Mesendoderm (in vitro differentiated cells): ENCODE measurements around the gene RPRD1B.

Source experiments
- DNase-seq: peaks from one replicate; pipeline ENCODE4 v3.0.0; 2013
- H2AK5ac ChIP-seq: 2 replicates; pipeline ENCODE4 v1.6.1; 2013; ENCODE audit warnings: low read length, inconsistent platforms
- H2BK120ac ChIP-seq: 2 replicates; pipeline ENCODE4 v1.6.1; 2013; ENCODE audit warnings: low read depth, mild to moderate bottlenecking, low read length, moderate library complexity, mixed read lengths
- H2BK15ac ChIP-seq: replicated peaks from 2 replicates; pipeline ENCODE4 v1.6.1; 2013; ENCODE audit warnings: low read depth, mild to moderate bottlenecking, moderate library complexity
- H2BK5ac ChIP-seq: 2 replicates; pipeline ENCODE4 v1.6.1; 2013; ENCODE audit warnings: low read length, inconsistent platforms
- H3K18ac ChIP-seq: 2 replicates; pipeline ENCODE4 v1.6.1; 2013; ENCODE audit warnings: mild to moderate bottlenecking, low read length, mixed read lengths
- H3K23ac ChIP-seq: one replicate; pipeline ENCODE4 v1.6.1; 2013; ENCODE audit warnings: low read length
- H3K27ac ChIP-seq: 2 replicates; pipeline ENCODE4 v1.5.1; 2013; ENCODE audit warnings: low read depth, mild to moderate bottlenecking, inconsistent platforms, low read length, moderate library complexity
- H3K27me3 ChIP-seq: 2 replicates; pipeline ENCODE4 v1.6.1; 2013; ENCODE audit warnings: low read length, control low read depth, mild to moderate bottlenecking, inconsistent platforms; ENCODE audit not compliant: insufficient read depth, poor library complexity
- H3K36me3 ChIP-seq: 2 replicates; pipeline ENCODE4 v1.6.1; 2013; ENCODE audit warnings: low read length, inconsistent platforms; ENCODE audit not compliant: control insufficient read depth, insufficient read depth
- H3K4ac ChIP-seq: one replicate; pipeline ENCODE4 v1.6.1; 2013; ENCODE audit warnings: low read depth, mild to moderate bottlenecking, low read length, moderate library complexity
- H3K4me1 ChIP-seq: 2 replicates; pipeline ENCODE4 v1.6.1; 2013; ENCODE audit warnings: low read depth, low read length, inconsistent platforms; ENCODE audit not compliant: control insufficient read depth
- H3K4me2 ChIP-seq: 2 replicates; pipeline ENCODE4 v1.6.1; 2013; ENCODE audit warnings: low read length
- H3K4me3 ChIP-seq: 2 replicates; pipeline ENCODE4 v1.5.1; 2013; ENCODE audit warnings: mild to moderate bottlenecking, low read length
- H3K56ac ChIP-seq: one replicate; pipeline ENCODE4 v1.6.1; 2013; ENCODE audit warnings: low read length
- H3K79me1 ChIP-seq: 2 replicates; pipeline ENCODE4 v1.6.1; 2013; ENCODE audit warnings: low read length, inconsistent platforms
- H3K79me2 ChIP-seq: 2 replicates; pipeline ENCODE4 v1.6.1; 2013; ENCODE audit warnings: mild to moderate bottlenecking, low read length; ENCODE audit not compliant: control insufficient read depth, insufficient read depth
- H3K9ac ChIP-seq: 2 replicates; pipeline ENCODE4 v1.6.1; 2013; ENCODE audit warnings: low read length, inconsistent platforms
- H4K5ac ChIP-seq: one replicate; pipeline ENCODE4 v1.6.1; 2013; ENCODE audit warnings: low read length
- H4K8ac ChIP-seq: one replicate; pipeline ENCODE4 v1.6.1; 2013; ENCODE audit warnings: low read depth, mild to moderate bottlenecking, control low read depth, low read length, moderate library complexity
- WGBS: extraction: QIAGEN DNeasy Blood & Tissue Kit; methylation state at CpG from one replicate; pipeline ENCODE4 v1.1.7; 2013; ENCODE audit warnings: low lambda C conversion rate, missing lambda C conversion rate; ENCODE audit not compliant: insufficient coverage; ENCODE audit errors: extremely low coverage; 5-methylcytosine and 5-hydroxymethylcytosine counted together

Gene RPRD1B

DNA sequence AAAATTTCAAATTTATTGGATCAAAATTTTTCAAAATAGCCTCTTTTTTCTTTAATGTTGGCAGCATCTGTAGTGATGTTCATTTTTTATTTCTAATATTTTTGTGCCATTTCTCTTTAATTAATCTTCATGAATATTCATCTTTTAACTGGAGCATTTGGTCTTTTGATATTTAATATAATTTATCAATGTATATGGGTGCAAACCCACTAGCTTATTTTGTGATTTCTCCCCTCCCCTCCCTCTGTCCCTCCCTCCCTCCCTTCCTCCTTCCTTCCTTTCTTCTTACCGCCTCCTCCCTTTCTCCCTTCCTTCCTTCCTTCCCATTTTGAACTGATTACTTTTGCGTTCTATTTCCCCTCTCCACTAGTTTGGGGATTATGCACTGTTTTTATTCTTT, 82.3 kb downstream of the RPRD1B start:
- no peaks in the 10 kb centered on the region for H3K27me3 ChIP-seq
- H2BK5ac ChIP-seq = no peak overlapping the region
- no peak overlapping the region for H2BK15ac ChIP-seq
- no peaks in the 10 kb centered on the region for H3K79me1 ChIP-seq
- no peak overlapping the region for H2AK5ac ChIP-seq
- H3K23ac ChIP-seq = no peak overlapping the region
- no peak overlapping the region for H4K8ac ChIP-seq
- no peaks in the 10 kb centered on the region for H3K4me1 ChIP-seq
- no peak overlapping the region for H3K4me3 ChIP-seq
- H3K4ac ChIP-seq = no peak overlapping the region
- H3K18ac ChIP-seq = no peak overlapping the region
- no peak overlapping the region for H3K27ac ChIP-seq
- no CpG with 5 or more reads among the region's 2 CpGs for WGBS
- no peak for DNase-seq
- H3K9ac ChIP-seq = no peak overlapping the region
- H3K56ac ChIP-seq = no peak overlapping the region
- no peak overlapping the region for H4K5ac ChIP-seq
- no peak overlapping the region for H2BK120ac ChIP-seq
- H3K79me2 ChIP-seq = no peaks in the 10 kb centered on the region
- no peak overlapping the region for H3K4me2 ChIP-seq
- H3K36me3 ChIP-seq = no peaks in the 10 kb centered on the region

- Histone ChIP-seq H3K4me1 (no peaks in the 10 kb centered on the region), H3K56ac (no peak overlapping the region), H2AK5ac (no peak overlapping the region), H2BK120ac (no peak overlapping the region), H3K18ac (no peak overlapping the region), H3K27ac (no peak overlapping the region), H3K36me3 (no peaks in the 10 kb centered on the region), H2BK15ac (no peak overlapping the region), H4K5ac (no peak overlapping the region), H3K79me2 (no peaks in the 10 kb centered on the region), H3K4ac (no peak overlapping the region), H3K9ac (no peak overlapping the region), H2BK5ac (no peak overlapping the region), H3K79me1 (no peaks in the 10 kb centered on the region), H3K23ac (no peak overlapping the region), H3K27me3 (no peaks in the 10 kb centered on the region), H3K4me3 (no peak overlapping the region), H3K4me2 (no peak overlapping the region), H4K8ac (no peak overlapping the region)
- no CpG with 5 or more reads among the region's 3 CpGs for WGBS
- no peak for DNase-seq
Measured at GRCh38 chr20:38116409-38117165, 83.0 kb downstream of the RPRD1B start.

DNA sequence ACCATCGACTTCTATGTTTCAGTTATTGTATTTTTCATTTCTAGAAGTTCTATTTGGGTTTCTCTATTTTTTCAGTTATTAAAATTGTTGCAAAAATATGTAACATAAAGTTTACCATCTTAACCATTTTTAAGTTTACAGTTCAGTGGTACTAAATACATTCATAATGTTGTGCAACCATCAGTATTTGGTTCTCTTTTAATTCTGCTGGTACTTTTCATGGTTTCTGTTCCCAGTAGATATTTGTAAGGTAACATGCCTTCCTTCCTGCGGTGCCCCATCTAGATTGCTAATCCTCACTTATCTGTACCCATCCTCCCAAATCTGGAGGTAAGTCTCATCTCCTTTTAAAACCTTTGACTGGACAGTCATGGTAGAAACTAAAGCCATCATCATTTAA, 83.7 kb downstream of the RPRD1B start:
- H2BK15ac ChIP-seq = no peak overlapping the region
- no peaks in the 10 kb centered on the region for H3K36me3 ChIP-seq
- no peak overlapping the region for H3K18ac ChIP-seq
- no peak overlapping the region for H2BK5ac ChIP-seq
- H4K5ac ChIP-seq = no peak overlapping the region
- no peak overlapping the region for H2BK120ac ChIP-seq
- no CpG with 5 or more reads among the region's 2 CpGs for WGBS
- H3K4me3 ChIP-seq = no peak overlapping the region
- no peaks in the 10 kb centered on the region for H3K27me3 ChIP-seq
- no peak for DNase-seq
- no peak overlapping the region for H3K27ac ChIP-seq
- no peak overlapping the region for H3K56ac ChIP-seq
- no peaks in the 10 kb centered on the region for H3K4me1 ChIP-seq
- H3K4ac ChIP-seq = no peak overlapping the region
- H3K79me1 ChIP-seq = no peaks in the 10 kb centered on the region
- no peak overlapping the region for H2AK5ac ChIP-seq
- H3K4me2 ChIP-seq = no peak overlapping the region
- H3K23ac ChIP-seq = no peak overlapping the region
- no peak overlapping the region for H4K8ac ChIP-seq
- no peaks in the 10 kb centered on the region for H3K79me2 ChIP-seq
- H3K9ac ChIP-seq = no peak overlapping the region

- no peak overlapping the region for H4K8ac ChIP-seq
- H3K4ac ChIP-seq = no peak overlapping the region
- no peak overlapping the region for H3K4me2 ChIP-seq
- no peaks in the 10 kb centered on the region for H3K36me3 ChIP-seq
- H2BK5ac ChIP-seq = no peak overlapping the region
- H3K27ac ChIP-seq = no peak overlapping the region
- H3K18ac ChIP-seq = no peak overlapping the region
- H3K79me1 ChIP-seq = no peaks in the 10 kb centered on the region
- no peaks in the 10 kb centered on the region for H3K27me3 ChIP-seq
- H2AK5ac ChIP-seq = no peak overlapping the region
- no peak overlapping the region for H3K9ac ChIP-seq
- no peak overlapping the region for H3K23ac ChIP-seq
- no CpG with 5 or more reads among the region's 3 CpGs for WGBS
- H2BK120ac ChIP-seq = no peak overlapping the region
- no peak overlapping the region for H4K5ac ChIP-seq
- DNase-seq = peak; percentile 83
- no peaks in the 10 kb centered on the region for H3K79me2 ChIP-seq
- H2BK15ac ChIP-seq = no peak overlapping the region
- H3K4me3 ChIP-seq = no peak overlapping the region
- no peaks in the 10 kb centered on the region for H3K4me1 ChIP-seq
- no peak overlapping the region for H3K56ac ChIP-seq
Measured at GRCh38 chr20:38117635-38118034, 84.1 kb downstream of the RPRD1B start.

DNA sequence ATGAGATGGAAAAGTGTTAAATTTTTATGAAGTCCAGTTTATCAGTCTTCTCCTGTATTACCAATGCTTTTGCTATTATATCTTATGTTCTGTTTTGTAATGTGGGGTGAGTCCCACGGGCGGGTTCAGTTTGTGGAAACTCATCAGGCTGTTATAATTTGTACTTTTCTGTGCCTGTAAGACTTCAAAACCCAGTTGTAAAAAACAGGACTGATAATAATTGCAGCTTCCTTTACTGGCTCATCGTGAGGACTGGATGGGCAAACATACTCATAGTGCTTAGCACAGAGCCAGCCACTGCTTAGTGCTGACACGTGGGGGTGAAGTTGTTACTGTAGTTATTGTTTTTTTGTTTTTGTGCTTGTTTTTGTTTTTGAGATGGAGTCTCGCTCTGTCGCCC, 85.9 kb downstream of the RPRD1B start:
- no peaks in the 10 kb centered on the region for H3K79me2 ChIP-seq

GRCh38 chr20:38120625-38120988, 87.1 kb downstream of the RPRD1B start:
- Histone ChIP-seq H2AK5ac (no peak overlapping the region), H3K23ac (no peak overlapping the region), H3K9ac (no peak overlapping the region), H3K79me1 (no peaks in the 10 kb centered on the region), H3K4ac (no peak overlapping the region), H2BK15ac (no peak overlapping the region), H3K4me1 (no peaks in the 10 kb centered on the region), H3K36me3 (no peaks in the 10 kb centered on the region), H4K8ac (no peak overlapping the region), H2BK120ac (no peak overlapping the region), H3K27me3 (no peaks in the 10 kb centered on the region), H3K79me2 (no peaks in the 10 kb centered on the region), H3K18ac (no peak overlapping the region), H4K5ac (no peak overlapping the region), H3K4me2 (no peak overlapping the region), H3K27ac (no peak overlapping the region), H3K4me3 (no peak overlapping the region), H2BK5ac (no peak overlapping the region), H3K56ac (no peak overlapping the region)
- DNase-seq = no peak
- WGBS = no CpG with 5 or more reads among the region's 4 CpGs

More for the DNA sequence above, 85.9 kb downstream of the RPRD1B start:
- Histone ChIP-seq H3K27ac (no peak overlapping the region), H3K4me1 (no peaks in the 10 kb centered on the region), H3K4me3 (no peak overlapping the region), H4K5ac (no peak overlapping the region), H3K4ac (no peak overlapping the region), H2BK120ac (no peak overlapping the region), H3K56ac (no peak overlapping the region), H3K36me3 (no peaks in the 10 kb centered on the region), H3K79me1 (no peaks in the 10 kb centered on the region), H2AK5ac (no peak overlapping the region), H3K18ac (no peak overlapping the region), H2BK15ac (no peak overlapping the region), H2BK5ac (no peak overlapping the region), H3K23ac (no peak overlapping the region), H4K8ac (no peak overlapping the region), H3K4me2 (no peak overlapping the region), H3K27me3 (no peaks in the 10 kb centered on the region), H3K9ac (no peak overlapping the region)
- no peak for DNase-seq
- WGBS = no CpG with 5 or more reads among the region's 6 CpGs
